Measurements from ENCODE around the gene CARS2.

Gene CARS2

DNA sequence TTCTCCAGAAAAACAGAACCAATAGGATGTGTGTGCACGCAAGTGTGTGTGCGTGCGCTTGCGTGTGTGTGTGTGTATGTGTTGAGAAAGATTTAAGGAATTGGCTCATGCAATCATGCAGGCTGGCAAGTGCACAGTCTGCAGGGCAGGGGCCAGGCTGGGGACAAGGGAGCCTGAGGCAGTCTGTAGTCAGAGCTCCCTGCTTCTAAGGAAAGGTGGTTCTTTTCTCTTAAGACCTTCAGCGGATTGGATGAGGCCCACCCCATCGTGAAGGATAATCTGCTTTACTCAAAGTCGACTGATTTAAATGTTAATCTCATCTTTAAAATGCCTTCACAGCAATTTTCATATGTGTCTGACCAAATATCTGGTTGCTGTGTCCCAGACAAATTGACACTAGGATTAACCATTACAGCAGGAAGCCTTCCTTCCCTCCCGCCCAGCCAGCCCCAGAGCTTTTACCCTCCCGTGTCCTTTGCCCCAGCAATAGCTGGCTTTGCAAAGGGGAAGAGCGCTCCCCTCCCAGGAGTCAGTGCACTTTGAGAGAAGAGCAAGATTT is 105.6 kb downstream of the CARS2 start:
- no peak for DNase-seq (ENCODE audit: low read depth, low spot score)
- no peak overlapping the region for H3K27ac ChIP-seq

DNA sequence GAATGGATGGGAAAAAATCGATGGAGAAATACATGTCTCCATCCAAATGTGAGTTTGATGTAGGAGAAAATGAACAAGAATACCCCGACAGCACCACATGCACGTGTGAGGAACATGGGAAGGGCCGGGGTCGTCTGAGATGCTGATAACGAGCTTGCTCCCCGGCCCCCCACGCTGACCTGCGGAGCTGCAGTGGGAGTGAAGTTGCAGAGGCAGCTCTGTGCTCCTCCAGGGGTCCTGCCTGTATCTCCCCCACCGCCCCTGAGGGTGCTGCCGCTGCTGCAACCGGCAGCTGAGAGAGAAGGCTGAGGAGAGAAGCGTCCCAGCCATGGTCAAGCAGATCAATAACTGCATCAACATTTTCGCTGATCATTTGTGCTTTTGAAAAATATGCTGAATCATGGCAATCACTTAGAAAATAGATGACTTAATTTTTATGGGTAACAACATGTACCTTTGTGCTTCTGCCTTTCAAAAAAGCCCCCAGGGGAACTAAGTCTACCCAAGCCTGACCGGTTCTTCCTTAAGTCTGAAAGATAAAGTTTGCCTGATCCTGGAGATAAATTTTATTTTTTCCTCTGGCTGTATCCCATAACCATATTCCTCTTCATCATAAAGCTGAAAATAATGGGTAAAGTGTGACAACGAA is 108.8 kb downstream of the CARS2 start:
- no peak for DNase-seq (ENCODE audit: low read depth, low spot score)
- H3K27ac ChIP-seq: no peak overlapping the region

GRCh38 chr13:110593430-110594130 is 112.3 kb downstream of the CARS2 start:
- H3K27ac ChIP-seq: no peak overlapping the region
- no peak for DNase-seq (ENCODE audit: low read depth, low spot score)

GRCh38 chr13:110592665-110593064 is 113.3 kb downstream of the CARS2 start:
- no peak for DNase-seq (ENCODE audit: low read depth, low spot score)

More at GRCh38 chr13:110592665-110593064, 113.3 kb downstream of the CARS2 start:
- no peak overlapping the region for H3K27ac ChIP-seq

Measured in epithelial cell of prostate (primary cell).